HCT116 (cell line): ENCODE measurements around the gene VEPH1. TPM values are rescaled to one million over a fixed set of nuclear protein-coding genes. Genes with fewer than 3 reads are reported as not detected.

Experiments
- ATAC-seq: fragments of 200-7000 bp; cut with Tn5 transposase; 2 replicates; pipeline ENCODE4 v1.9.1; 2020; ENCODE audit warnings: mild to moderate bottlenecking, moderate library complexity
- BruUV-seq: library from RNA; stranded (reverse); fragments of 400-500 nt; replicated peaks from 2 replicates; lab custom pipeline; 2021; lab: Mats Ljungman, UMichigan
- CTCF ChIA-PET: fragments of 300-600 bp; sonication (Branson Sonifier 250); formaldehyde crosslinking; loops from one replicate; lab custom pipeline; 2021; ENCODE audit warnings: antibody characterized with exemption; lab: Charles Lee
- POLR2A ChIA-PET: fragments of 300-600, 350-600 bp; sonication (Branson Sonifier 250); formaldehyde crosslinking; loops from one replicate; lab custom pipeline; 2021; ENCODE audit warnings: antibody characterized with exemption; lab: Charles Lee
- RAD21 ChIA-PET, 2 experiments: fragments of 300-600 bp; sonication (Branson Sonifier 250); formaldehyde crosslinking; loops; one replicate each; lab custom pipeline; 2023; ENCODE audit warnings: low total read pairs in 2 of 2; ENCODE audit not compliant: uncharacterized antibody in 2 of 2, unreplicated experiment in 2 of 2, low non-redundant PET in 1 of 2; lab: Charles Lee
- DNase-seq: peaks from one replicate; pipeline ENCODE4 v3.0.0-alpha.2; 2010; ENCODE audit warnings: low read depth, low spot score
- H2AFZ ChIP-seq: fragments of 200-600 bp; shearing (Covaris generic), sonication (generic); 2 replicates; pipeline ENCODE4 v1.6.1; 2017; ENCODE audit warnings: low read depth, mixed run types, mixed read lengths, antibody characterized with exemption, low read length; ENCODE audit not compliant: poor library complexity, severe bottlenecking
- H3K27ac ChIP-seq: 2 replicates; pipeline ENCODE4 v1.5.1; 2012; ENCODE audit warnings: low read depth, low read length
- H3K27me3 ChIP-seq: fragments of 200-600 bp; sonication (generic); 2 replicates; pipeline ENCODE4 v1.6.1; 2016; ENCODE audit warnings: mixed run types, low read length, mixed read lengths; ENCODE audit not compliant: insufficient read depth
- H3K36me3 ChIP-seq, 2 experiments: fragments of 200-500 bp in 1 of 2; fragments of 200-600 bp in 1 of 2; sonication (Bioruptor generic) in 1 of 2; sonication (generic) in 1 of 2; 2 replicates each; pipeline versions ENCODE4 v1.5.1 to v1.6.1; 2014 to 2016; ENCODE audit warnings: low read length in 2 of 2, inconsistent platforms in 1 of 2, mixed read lengths in 1 of 2, mixed run types in 1 of 2; ENCODE audit not compliant: insufficient read depth in 2 of 2, control insufficient read depth in 1 of 2
- H3K4me1 ChIP-seq, 2 experiments: fragments of 200-600 bp in 1 of 2; sonication (generic) in 1 of 2; 2 replicates each; pipeline versions ENCODE4 v1.5.1 to v1.6.1; 2012 to 2017; ENCODE audit warnings: low read length in 2 of 2, inconsistent platforms in 1 of 2, mild to moderate bottlenecking in 1 of 2, mixed read lengths in 1 of 2, mixed run types in 1 of 2, moderate library complexity in 1 of 2; ENCODE audit not compliant: insufficient read depth in 2 of 2, control insufficient read depth in 1 of 2
- H3K4me2 ChIP-seq: fragments of 200-600 bp; sonication (generic); 2 replicates; pipeline ENCODE4 v1.6.1; 2017; ENCODE audit warnings: mixed run types, low read length, mixed read lengths
- H3K4me3 ChIP-seq, 2 experiments: fragments of 200-600 bp in 1 of 2; sonication (generic) in 1 of 2; replicated peaks in 1 of 2; 2 replicates each; pipeline ENCODE4 v1.5.1; 2011 to 2016; ENCODE audit warnings: low read length in 2 of 2, control low read depth in 1 of 2, low read depth in 1 of 2, mild to moderate bottlenecking in 1 of 2, mixed read lengths in 1 of 2, mixed run types in 1 of 2
- H3K79me2 ChIP-seq: fragments of 200-600 bp; sonication (generic); 2 replicates; pipeline ENCODE4 v1.6.1; 2017; ENCODE audit warnings: mild to moderate bottlenecking, mixed run types, low read length, moderate library complexity, mixed read lengths; ENCODE audit not compliant: insufficient read depth
- H3K9ac ChIP-seq: fragments of 200-600 bp; sonication (generic); 2 replicates; pipeline ENCODE4 v1.6.1; 2016; ENCODE audit warnings: low read length, mixed read lengths
- H3K9me2 ChIP-seq: fragments of 200-600 bp; sonication (generic), shearing (Covaris generic); 2 replicates; pipeline ENCODE4 v1.6.1; 2017; ENCODE audit warnings: mixed run types, mild to moderate bottlenecking, moderate library complexity; ENCODE audit not compliant: insufficient read depth
- H3K9me3 ChIP-seq, 2 experiments: fragments of 200-500 bp in 1 of 2; fragments of 200-600 bp in 1 of 2; sonication (Bioruptor generic) in 1 of 2; sonication (generic) in 1 of 2; 2 replicates each; pipeline ENCODE4 v1.6.1; 2014 to 2017; ENCODE audit warnings: low read length in 2 of 2, mixed read lengths in 2 of 2, inconsistent platforms in 1 of 2, low read depth in 1 of 2, mild to moderate bottlenecking in 1 of 2, mixed run types in 1 of 2, moderate library complexity in 1 of 2; ENCODE audit not compliant: control insufficient read depth in 1 of 2, insufficient read depth in 1 of 2
- H4K20me1 ChIP-seq: fragments of 200-600 bp; sonication (generic), shearing (Covaris generic); 2 replicates; pipeline ENCODE4 v1.6.1; 2017; ENCODE audit warnings: mixed run types, mild to moderate bottlenecking, moderate library complexity; ENCODE audit not compliant: insufficient read depth
- ATF3 ChIP-seq: IDR thresholded peaks from 2 replicates; pipeline ENCODE4 v1.6.1; 2012
- CBX3 ChIP-seq: IDR thresholded peaks from 2 replicates; pipeline ENCODE4 v1.6.1; 2012; ENCODE audit warnings: low read depth
- CEBPB ChIP-seq: IDR thresholded peaks from 2 replicates; pipeline ENCODE4 v1.6.1; 2012; ENCODE audit warnings: low read depth
- EGR1 ChIP-seq: IDR thresholded peaks from 2 replicates; pipeline ENCODE4 v1.6.1; 2012; ENCODE audit warnings: low read depth
- ELF1 ChIP-seq: IDR thresholded peaks from 2 replicates; pipeline ENCODE4 v1.6.1; 2012; ENCODE audit warnings: low read depth, borderline replicate concordance
- EZH2 ChIP-seq: fragments of 200-600 bp; sonication (generic); IDR thresholded peaks from 2 replicates; pipeline ENCODE4 v1.6.1; 2017; ENCODE audit warnings: antibody characterized with exemption, mixed run types
- FOSL1 ChIP-seq: IDR thresholded peaks from 2 replicates; pipeline ENCODE4 v1.6.1; 2012; ENCODE audit warnings: low read depth
- JUND ChIP-seq: IDR thresholded peaks from 2 replicates; pipeline ENCODE4 v1.6.1; 2012
- MAX ChIP-seq: IDR thresholded peaks from 2 replicates; pipeline ENCODE4 v1.6.1; 2012
- POLR2A ChIP-seq: IDR thresholded peaks from 2 replicates; pipeline ENCODE4 v1.7.0; 2011; ENCODE audit warnings: borderline replicate concordance; ENCODE audit not compliant: insufficient read depth, insufficient read length; ENCODE audit errors: extremely low read depth
- RAD21 ChIP-seq: IDR thresholded peaks from 2 replicates; pipeline ENCODE4 v1.6.1; 2012; ENCODE audit warnings: low read depth, mild to moderate bottlenecking
- SIN3A ChIP-seq: IDR thresholded peaks from 2 replicates; pipeline ENCODE4 v1.6.1; 2012; ENCODE audit warnings: low read depth
- SP1 ChIP-seq: IDR thresholded peaks from 2 replicates; pipeline ENCODE4 v1.6.1; 2012; ENCODE audit warnings: low read depth
- SRF ChIP-seq: IDR thresholded peaks from 2 replicates; pipeline ENCODE4 v1.6.1; 2012; ENCODE audit warnings: low read depth
- TCF7L2 ChIP-seq: IDR thresholded peaks from 2 replicates; pipeline ENCODE4 v1.7.0; 2011; ENCODE audit warnings: borderline replicate concordance, inconsistent platforms; ENCODE audit not compliant: insufficient read depth, insufficient read length; ENCODE audit errors: extremely low read depth
- YY1 ChIP-seq: IDR thresholded peaks from 2 replicates; pipeline ENCODE4 v1.6.1; 2011; ENCODE audit warnings: low read length, low read depth, moderate library complexity, mild to moderate bottlenecking; ENCODE audit not compliant: insufficient replicate concordance; ENCODE audit errors: extremely low read depth
- ZBTB33 ChIP-seq: IDR thresholded peaks from 2 replicates; pipeline ENCODE4 v1.6.1; 2011; ENCODE audit warnings: mild to moderate bottlenecking, low read length, moderate library complexity; ENCODE audit not compliant: insufficient replicate concordance; ENCODE audit errors: extremely low read depth
- ZFX ChIP-seq: fragments of 450-650 bp; IDR thresholded peaks from 2 replicates; pipeline ENCODE4 v1.6.1; 2017
- intact Hi-C: fragments of 100-400 bp; cut with micrococcal nuclease; formaldehyde crosslinking; loops from 2 replicates; pipeline ENCODE4 v1.10.0; 2022
- total RNA-seq: library from RNA; stranded (reverse); gene quantifications from one replicate; pipeline ENCODE4 v1.2.1, GENCODE V29; 2021; ENCODE audit not compliant: unreplicated experiment

Gene VEPH1
- total RNA-seq, 1 experiment from 2014 or later: 4.9 TPM

- ChIA-PET POLR2A (no interaction called here), CTCF (no interaction called here), RAD21 (no interaction called here)
- no TSS peak for BruUV-seq
- no peak overlapping the region for H3K9ac ChIP-seq
- TF ChIP-seq ATF3: no peak
- no peak for TF ChIP-seq EZH2
- no peak for TF ChIP-seq YY1
- no peak for TF ChIP-seq POLR2A
- TF ChIP-seq SRF: no peak
- TF ChIP-seq CEBPB: no peak
- TF ChIP-seq EGR1: no peak
- TF ChIP-seq CBX3: no peak
- no peak for TF ChIP-seq ELF1
- no peak for TF ChIP-seq TCF7L2
- TF ChIP-seq SIN3A: no peak
- no peak for TF ChIP-seq RAD21
- TF ChIP-seq SP1: no peak
- TF ChIP-seq JUND: no peak
- no peak for TF ChIP-seq MAX
- TF ChIP-seq FOSL1: no peak
- TF ChIP-seq ZFX: no peak
- TF ChIP-seq ZBTB33: no peak
- no peak overlapping the region for H2AFZ ChIP-seq
- H3K4me1 ChIP-seq: no peaks in the 10 kb centered on the region
- H3K9me2 ChIP-seq: no peaks in the 10 kb centered on the region
- no peak for ATAC-seq
- no peak overlapping the region for H3K4me3 ChIP-seq
- no peaks in the 10 kb centered on the region for H4K20me1 ChIP-seq
- no peak overlapping the region for H3K4me2 ChIP-seq
- intact Hi-C loops: no loop called here
- H3K79me2 ChIP-seq: no peaks in the 10 kb centered on the region
- H3K27ac ChIP-seq: no peak overlapping the region
- H3K27me3 ChIP-seq: no peaks in the 10 kb centered on the region
- H3K9me3 ChIP-seq: no peaks in the 10 kb centered on the region
- no peak for DNase-seq
- H3K36me3 ChIP-seq: no peaks in the 10 kb centered on the region
Measured at GRCh38 chr3:157268026-157268425, 235.2 kb downstream of the VEPH1 start.
